NCI-H2107 (cell line): ENCODE results near the gene SLC38A3.
"Not testable (repeated sequence)": the region's sequence is repeated elsewhere in the genome, so short reads cannot be mapped to it uniquely, and the experiment has no call there.

Experiments
- DNase-seq: peaks from one replicate; lab custom pipeline; 2025; lab: John Stamatoyannopoulos, UW

Gene SLC38A3

GRCh38 chr3:50233176-50233575, 28.1 kb downstream of the SLC38A3 start:
- DNase-seq = no peak

- peak; percentile 88 for DNase-seq
Measured at GRCh38 chr3:50235716-50236483, 30.8 kb downstream of the SLC38A3 start, which contains the start of gene GNAI2. Gene GNAI2 (plus strand): TSS chr3:50236204. CDS start chr3:50236336, 132 bp downstream.

GRCh38 chr3:50236484-50237132, 31.5 kb downstream of the SLC38A3 start:
- DNase-seq = no peak

GRCh38 chr3:50237133-50237651, 32.1 kb downstream of the SLC38A3 start:
- no peak for DNase-seq

DNA sequence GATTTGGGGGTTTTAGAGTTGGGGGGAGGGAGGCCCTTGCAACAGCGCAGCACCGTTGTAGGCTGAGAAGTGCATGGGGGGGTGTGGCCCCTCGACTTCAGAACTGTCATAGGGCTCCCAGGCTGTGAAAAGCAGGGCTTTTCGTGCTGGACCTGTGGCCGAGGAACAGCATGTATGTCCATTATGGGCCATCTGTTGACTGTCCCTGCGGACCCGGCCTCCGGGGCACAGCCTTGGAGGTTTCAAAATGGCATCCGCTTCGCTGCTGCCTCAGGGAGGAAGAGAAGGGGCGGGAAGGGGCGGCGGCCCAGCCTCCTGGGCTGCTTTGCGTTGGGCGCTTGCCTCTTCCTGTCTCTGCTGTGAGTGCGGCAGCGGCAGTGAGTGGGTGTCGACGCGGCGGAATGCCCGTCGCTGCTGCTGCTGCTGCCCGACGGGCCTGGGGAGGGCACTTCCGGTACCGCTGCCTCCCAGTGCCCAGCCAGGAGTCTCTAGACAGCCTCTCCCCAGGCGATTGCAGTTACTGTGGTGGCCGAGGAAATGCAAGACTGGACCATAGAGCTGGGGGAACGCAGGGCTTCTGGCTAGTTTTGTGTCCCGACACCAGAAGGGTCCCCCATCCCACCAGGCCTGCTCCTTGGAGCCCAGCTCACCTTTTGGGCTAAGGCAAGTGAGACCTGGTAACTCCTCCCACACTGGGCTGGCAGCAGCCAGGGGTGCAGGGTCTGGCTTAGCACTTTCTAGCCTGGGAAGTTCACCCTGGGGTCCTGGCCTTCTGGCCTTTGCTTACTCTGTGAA, 32.9 kb downstream of the SLC38A3 start:
- no peak for DNase-seq

DNA sequence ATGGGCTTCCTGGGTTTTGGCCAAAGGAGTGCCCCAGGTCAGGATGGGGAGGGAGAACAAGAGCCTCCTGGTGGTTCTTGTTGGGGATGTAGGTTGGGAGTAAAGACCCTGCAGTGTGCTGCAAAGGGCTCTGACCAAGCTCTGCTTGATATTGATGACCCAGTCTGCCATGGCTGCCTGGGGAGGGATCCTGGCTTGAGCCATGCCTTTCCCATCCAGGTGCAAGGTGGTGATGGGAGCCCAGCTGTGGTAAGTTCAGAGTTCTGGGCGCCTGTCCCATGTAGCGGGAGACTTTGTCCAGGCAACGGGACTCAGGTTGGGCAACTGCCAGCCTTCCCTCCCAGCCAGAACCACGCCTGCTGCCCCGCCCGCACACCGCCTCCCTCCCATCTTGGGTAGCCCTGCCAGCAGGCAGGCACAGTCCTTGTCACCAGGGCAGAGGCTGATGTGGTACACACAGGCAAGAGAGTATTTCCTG, 33.5 kb downstream of the SLC38A3 start:
- DNase-seq = no peak

- DNase-seq = no peak
Measured at GRCh38 chr3:50239649-50240048, 34.6 kb downstream of the SLC38A3 start.

DNA sequence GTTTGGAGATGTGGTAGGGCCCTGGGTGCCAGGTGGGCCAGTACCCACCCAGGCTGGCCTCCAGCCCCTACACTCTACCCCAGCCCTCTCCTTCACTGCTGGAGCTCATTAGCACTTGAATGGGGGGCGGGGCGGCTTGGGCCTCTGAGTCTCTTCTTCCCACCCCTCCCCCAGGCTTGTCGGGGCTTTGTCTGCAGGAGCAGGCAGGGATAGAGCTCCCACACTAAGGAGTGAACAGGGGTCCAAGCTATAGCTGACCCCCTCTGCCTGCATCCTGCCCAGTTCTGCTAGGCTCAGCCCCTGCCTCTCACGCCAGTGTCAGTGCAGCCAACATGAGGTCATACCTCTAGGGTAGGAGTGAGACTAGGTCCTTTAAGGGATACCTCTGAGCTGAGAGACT, 36.1 kb downstream of the SLC38A3 start:
- DNase-seq = no peak

DNA sequence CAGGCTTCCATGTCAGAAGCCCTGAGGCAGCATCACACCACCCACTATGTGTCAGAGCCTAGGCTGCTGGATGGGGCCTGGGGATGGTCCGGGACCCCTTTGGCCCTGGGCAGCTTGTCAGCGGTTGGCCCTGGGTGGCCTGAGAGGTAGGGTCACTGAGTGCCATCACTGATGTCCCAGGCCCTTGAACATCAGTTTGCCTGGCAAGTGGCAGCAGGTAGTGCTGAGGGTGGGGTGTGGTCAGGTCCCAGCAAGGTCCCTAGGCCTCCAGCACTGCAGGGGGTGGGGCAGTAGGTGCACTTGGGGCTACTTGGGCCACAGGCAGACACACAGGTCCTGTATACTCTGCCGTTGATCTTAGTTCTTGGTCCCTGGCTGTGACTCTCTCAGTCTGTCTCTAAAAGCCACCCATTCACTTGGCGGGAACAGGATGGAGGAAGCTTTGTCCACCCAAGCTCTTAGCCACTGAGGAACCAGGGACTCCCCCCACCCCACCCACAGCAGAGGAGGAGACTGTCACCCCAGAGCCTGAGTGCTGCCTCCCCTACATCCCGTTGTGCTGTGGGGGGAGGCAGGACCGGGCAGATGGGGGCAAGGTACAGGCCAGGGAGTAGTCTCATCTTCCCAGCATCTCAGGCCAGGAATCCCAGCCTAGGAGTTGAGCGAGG, 36.8 kb downstream of the SLC38A3 start:
- no peak for DNase-seq

GRCh38 chr3:50242381-50242770, 37.3 kb downstream of the SLC38A3 start:
- no peak for DNase-seq

- no peak for DNase-seq
Measured at GRCh38 chr3:50242851-50243542, 37.9 kb downstream of the SLC38A3 start.

GRCh38 chr3:50243543-50243895, 38.4 kb downstream of the SLC38A3 start:
- DNase-seq = no peak

GRCh38 chr3:50244813-50245212, 39.7 kb downstream of the SLC38A3 start:
- not testable (repeated sequence) for DNase-seq

DNA sequence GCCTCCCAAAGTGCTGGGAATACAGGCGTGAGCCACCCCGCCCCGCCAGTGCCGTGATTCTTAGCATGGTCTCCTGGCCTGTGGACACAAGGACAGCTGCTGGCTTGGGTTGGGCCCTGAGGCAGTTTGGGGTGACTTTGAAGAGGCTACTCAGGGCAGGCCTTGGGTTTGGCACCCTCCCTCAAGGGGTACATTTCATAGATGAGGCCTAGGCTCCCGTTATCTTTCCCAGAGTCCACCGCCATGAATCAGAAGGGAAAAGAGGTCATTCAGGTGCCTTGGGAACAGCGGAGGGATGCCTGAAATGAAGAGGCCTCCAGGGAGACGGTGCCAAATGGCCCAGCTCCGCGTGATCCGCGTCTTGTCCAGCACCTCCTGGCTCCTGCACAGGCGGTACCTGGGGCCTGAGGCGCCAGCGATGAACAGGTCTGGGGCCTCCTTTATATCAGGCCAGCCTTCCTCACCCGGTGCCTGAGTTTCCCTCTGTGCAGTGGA, 40.2 kb downstream of the SLC38A3 start:
- no peak for DNase-seq

DNA sequence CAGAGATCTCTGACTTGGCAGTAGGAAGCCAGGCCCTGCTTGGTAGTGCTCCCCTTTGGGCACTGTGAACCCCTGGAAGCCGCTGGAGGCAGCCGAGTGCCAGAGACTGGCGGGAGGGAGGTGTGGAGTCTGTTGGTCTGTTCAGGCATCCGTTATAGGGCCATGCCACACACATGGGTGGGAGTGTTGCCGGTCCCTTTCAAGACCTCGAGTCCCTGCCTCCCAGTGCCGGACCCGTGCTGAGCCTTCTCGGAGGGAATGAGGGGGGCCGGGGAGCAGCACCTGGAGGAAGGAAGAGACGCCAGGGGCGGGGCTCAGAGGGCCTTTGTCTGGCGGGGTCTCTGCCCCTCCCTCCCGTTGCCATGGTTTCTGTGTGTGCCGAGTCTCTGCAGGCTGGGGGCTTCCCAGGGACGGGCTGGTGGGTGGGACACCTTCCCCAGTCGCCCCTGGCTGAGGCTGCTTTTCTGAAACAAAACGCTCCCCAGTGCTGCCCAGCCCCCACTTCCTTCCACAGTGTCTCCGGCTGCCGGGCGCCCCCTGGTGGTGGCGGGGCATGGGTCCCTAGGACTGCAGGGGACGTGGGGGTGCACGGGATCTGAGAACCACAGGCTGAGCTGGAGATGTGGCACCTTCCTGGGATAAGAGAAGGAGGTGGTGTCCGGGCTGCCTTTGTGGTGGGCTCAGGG, 40.9 kb downstream of the SLC38A3 start:
- peak; percentile 38 for DNase-seq

DNA sequence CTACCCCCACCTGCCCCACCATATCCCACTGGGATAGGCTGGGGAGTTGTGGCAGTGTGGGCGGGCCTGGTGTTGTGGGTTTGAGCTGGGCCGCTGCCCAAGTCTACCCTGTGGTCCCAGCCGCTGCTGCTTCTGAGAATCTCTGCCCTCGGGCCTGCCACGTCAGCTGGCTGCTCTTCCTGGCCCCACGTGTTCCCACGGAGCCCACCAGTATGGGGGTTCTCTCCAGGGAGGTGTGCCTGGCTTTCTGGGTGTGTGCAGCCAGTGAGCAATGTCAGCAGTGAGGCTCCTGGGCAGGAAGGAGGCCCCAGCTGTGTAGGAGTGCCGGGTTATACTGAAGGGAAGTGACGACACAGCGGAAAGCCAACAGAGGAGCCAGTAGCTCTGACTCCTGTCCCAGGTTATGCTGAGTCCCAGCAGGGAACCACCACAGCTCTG, 41.5 kb downstream of the SLC38A3 start:
- DNase-seq = no peak

- no peak for DNase-seq
Measured at GRCh38 chr3:50248387-50248786, 43.3 kb downstream of the SLC38A3 start.

DNA sequence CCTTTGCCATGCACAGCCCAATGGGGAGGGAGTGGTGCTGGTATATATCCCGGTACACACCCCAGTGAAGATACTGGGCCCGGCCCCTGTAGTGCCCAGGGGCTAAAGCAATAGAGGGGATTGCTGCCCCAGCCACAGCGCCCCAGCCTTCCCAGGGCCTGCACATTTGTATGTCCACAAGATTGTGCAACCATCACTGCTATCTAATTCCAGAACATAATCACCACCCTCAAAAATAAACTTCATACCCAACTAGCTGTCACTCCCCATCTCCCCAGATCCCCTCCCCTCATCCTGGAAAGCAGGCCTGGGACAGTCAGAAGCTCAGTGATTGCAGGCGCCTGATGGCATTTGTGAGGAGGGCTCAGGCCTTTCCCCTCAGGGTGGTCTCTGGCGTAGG, 44.4 kb downstream of the SLC38A3 start:
- DNase-seq = no peak

- no peak for DNase-seq
Measured at GRCh38 chr3:50250514-50250913, 45.4 kb downstream of the SLC38A3 start.

- no peak for DNase-seq
Measured at GRCh38 chr3:50251220-50251619, 46.1 kb downstream of the SLC38A3 start.
